Vagina (tissue), 2 donors: ENCODE results near the gene LRRC4C.

Experiments
- POLR2A ChIP-seq, 2 donors: fragments of 450-650 bp; IDR thresholded peaks; one replicate each; pipeline ENCODE4 v1.6.1; 2017; ENCODE audit warnings: antibody characterized with exemption in 2 of 2, mild to moderate bottlenecking in 2 of 2, moderate library complexity in 2 of 2
- POLR2AphosphoS5 ChIP-seq, 2 donors: sonication (generic); formaldehyde crosslinking; IDR thresholded peaks; one replicate each; pipeline ENCODE4 v1.9.0; 2017; ENCODE audit warnings: antibody characterized with exemption in 2 of 2, mild to moderate bottlenecking in 2 of 2, low read depth in 1 of 2; ENCODE audit not compliant: insufficient read depth in 1 of 2
- TF ChIP-seq, protein P1 (sequence below), 3 experiments: fragments of 450-650 bp in 2 of 3; fragments of 200-600 bp in 1 of 3; sonication (generic) in 1 of 3; IDR thresholded peaks; one replicate each; pipeline ENCODE4 v1.5.1; 2017 to 2019; ENCODE audit warnings: antibody characterized with exemption in 3 of 3, mild to moderate bottlenecking in 2 of 3, moderate library complexity in 2 of 3

DNA sequence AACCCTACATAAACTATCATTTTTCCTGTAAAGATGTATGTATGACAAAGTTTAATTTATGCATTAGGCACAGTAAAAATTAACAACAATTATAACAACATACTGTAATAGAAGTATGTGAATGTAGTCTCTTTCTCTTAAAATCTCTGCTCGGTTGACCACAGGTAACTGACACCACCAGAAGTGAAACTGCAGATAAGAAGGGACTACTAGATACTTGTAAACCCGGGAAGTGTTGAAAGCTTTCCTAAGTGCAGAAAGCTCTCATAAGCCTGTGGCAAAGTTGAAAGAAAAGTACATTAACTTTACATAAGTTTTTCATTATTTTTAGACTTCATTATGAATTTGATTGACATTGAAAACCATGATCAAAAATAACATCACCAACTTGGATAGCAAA, 1173.3 kb downstream of the LRRC4C start:
- TF ChIP-seq POLR2A (IDR thresholded peaks at IDR 0.05) (no peak), POLR2AphosphoS5 (IDR thresholded peaks at IDR 0.05; ENCODE audit: insufficient read depth in 1 of 2, low read depth in 1 of 2) (no peak)
- TF ChIP-seq, protein P1, sequence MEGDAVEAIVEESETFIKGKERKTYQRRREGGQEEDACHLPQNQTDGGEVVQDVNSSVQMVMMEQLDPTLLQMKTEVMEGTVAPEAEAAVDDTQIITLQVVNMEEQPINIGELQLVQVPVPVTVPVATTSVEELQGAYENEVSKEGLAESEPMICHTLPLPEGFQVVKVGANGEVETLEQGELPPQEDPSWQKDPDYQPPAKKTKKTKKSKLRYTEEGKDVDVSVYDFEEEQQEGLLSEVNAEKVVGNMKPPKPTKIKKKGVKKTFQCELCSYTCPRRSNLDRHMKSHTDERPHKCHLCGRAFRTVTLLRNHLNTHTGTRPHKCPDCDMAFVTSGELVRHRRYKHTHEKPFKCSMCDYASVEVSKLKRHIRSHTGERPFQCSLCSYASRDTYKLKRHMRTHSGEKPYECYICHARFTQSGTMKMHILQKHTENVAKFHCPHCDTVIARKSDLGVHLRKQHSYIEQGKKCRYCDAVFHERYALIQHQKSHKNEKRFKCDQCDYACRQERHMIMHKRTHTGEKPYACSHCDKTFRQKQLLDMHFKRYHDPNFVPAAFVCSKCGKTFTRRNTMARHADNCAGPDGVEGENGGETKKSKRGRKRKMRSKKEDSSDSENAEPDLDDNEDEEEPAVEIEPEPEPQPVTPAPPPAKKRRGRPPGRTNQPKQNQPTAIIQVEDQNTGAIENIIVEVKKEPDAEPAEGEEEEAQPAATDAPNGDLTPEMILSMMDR (IDR thresholded peaks at IDR 0.05): no peak
